ENCODE measurements around the gene MMP11. TPM values are rescaled to one million over a fixed set of nuclear protein-coding genes. Genes with fewer than 3 reads are reported as not detected.
A peak's percentile ranks its signal among the peaks of the same experiment; 100 is the strongest.

MMP11 gene
- total and polyA plus RNA-seq, 12 donors = 0.44 to 7.4 (median 4.3) TPM

DNA sequence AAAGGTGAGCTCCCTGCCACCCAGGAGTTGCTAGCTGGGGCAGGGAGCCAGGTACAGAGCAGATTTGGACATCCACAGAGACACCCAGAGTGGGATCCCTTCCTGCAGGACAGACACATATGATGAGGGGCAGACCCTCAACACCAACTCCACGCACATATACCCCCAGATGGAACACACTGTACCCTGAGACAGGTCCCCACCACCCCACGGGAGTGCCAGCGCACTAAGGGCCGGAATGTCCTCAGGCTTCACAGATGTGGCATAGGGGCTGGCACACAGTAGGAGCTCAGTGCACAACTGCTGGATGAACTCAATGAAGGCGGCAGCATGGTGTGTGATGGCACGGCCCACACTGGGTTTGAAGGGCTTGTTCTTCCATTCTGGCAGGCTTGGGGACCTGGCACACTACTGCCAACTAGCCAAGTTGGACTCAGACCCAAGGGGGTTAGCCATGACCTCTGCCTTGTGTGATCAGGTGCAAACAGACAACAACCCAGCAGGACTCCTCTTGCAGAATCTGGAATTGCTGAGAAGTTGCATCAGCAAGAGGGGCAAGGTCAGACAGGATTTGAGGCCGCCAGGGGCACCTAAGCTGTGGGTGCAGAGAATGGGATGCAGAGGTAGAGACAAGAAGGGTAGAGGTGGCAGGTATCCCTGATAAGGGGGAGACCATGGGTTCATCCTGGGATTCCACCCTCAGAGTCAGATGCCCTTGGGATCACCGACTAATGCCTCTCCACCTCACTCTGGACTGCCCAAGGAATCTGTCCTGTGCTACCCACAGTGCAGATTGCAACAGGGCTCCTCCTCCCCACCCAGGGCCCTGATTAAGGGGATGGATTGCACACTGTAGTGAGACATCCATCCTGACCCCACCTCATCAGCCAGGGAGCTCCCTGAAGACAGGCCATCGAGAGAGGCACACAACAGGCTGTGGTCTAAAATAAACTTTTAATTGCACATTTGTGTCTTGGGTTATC lies 7.5 kb upstream of the MMP11 start:
- TF ChIP-seq CTCF (IDR thresholded peaks at IDR 0.05) (no peak), POLR2A (IDR thresholded peaks at IDR 0.05) (no peak)
- DNase-seq = peak in 2 of 7 donors; percentile 36 to 52
- no peak overlapping the region for H3K4me3 ChIP-seq
- no peaks in the 10 kb centered on the region for H3K36me3 ChIP-seq (replicated peaks in 1 of 2)
- WGBS, 4 donors = 75 to 87% (median 82%) methylated on average over 7 to 9 of the region's 9 CpGs
- H3K9me3 ChIP-seq (replicated peaks in 1 of 3) = no peaks in the 10 kb centered on the region
- H3K4me1 ChIP-seq (replicated peaks in 1 of 2) = peaks cover 0 to 33% of the 10 kb centered on the region in 2 donors
- no peaks in the 10 kb centered on the region for H3K27me3 ChIP-seq
- H3K27ac ChIP-seq = peak overlapping the region in 1 of 5 donors; percentile 13
- intact Hi-C loops (cut with DNase I) = loop anchor here (5.0 to 10.0 kb wide), 2 partner anchors 82 to 140 kb away; no protein-coding TSS in a partner anchor

GRCh38 chr22:23767303-23767672 lies 5.4 kb upstream of the MMP11 start:
- Histone ChIP-seq H3K4me3 (peak overlapping the region in 3 of 4 donors; percentile 60 to 88 (median 61)), H3K36me3 (replicated peaks in 1 of 2) (no peaks in the 10 kb centered on the region), H3K4me1 (replicated peaks in 1 of 2) (peaks cover 0 to 36% of the 10 kb centered on the region in 2 donors), H3K9me3 (replicated peaks in 1 of 3) (no peaks in the 10 kb centered on the region), H3K27me3 (no peaks in the 10 kb centered on the region), H3K27ac (peak overlapping the region in 4 of 5 donors; percentile 30 to 88 (median 81))
- TF ChIP-seq CTCF (IDR thresholded peaks at IDR 0.05) (no peak), POLR2A (IDR thresholded peaks at IDR 0.05) (no peak)
- no peak for DNase-seq
- intact Hi-C loops (cut with DNase I) = loop anchor here (5.0 to 10.0 kb wide), 2 partner anchors 80 to 142 kb away; no protein-coding TSS in a partner anchor
- WGBS, 4 donors = 0 to 6% (median 5%) methylated on average over 3 to 27 of the region's 27 CpGs

DNA sequence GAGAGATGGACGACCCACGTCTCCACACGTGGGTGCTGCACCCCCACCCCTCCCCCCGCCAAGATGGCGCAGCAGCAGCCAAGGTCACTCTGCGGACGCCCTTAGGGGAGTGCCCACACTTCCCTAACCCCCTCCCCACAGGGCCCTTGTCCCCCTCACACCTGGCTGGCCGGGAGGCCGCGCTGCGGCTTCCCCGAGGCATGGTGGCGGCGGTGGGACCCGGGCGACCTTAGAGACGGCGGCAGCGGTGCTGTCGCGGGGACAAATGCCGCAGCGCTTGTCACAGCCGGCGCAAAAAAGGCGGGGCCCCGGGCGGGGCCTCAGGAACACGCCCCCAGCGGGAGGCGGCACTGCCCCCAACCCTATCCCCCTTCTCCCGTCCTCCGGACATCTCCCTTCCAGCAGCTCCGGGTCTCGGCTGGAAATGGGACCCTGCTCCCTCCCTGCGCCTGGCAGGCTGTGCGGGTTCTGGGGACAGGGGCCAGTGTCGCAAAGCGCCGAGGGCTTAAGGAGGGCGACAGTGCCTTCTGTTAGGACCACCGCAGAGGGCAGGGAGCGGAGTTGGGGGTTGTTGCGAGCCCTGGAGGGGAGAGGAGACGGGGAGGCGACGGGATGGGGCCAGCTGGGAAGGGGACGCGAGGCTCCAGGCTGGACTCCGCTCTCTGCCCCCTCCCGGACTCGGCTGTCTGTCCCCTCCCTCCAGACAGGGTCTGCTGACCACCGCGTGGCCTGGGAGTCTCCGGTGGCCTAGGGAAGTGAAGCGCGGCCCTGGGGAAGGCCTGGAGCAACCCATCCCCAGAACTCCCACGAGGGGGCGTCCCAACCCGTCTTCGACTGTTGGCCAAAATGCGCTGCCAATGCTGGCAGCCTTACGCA lies 4.7 kb upstream of the MMP11 start, which contains the start of gene CHCHD10:
Gene CHCHD10 (minus strand): TSS at position 300 of the 876 bp plus-strand sequence. CDS start 98 bp downstream, at position 202.
- 0 to 1% (median 1%) methylated on average over 7 to 63 of the region's 63 CpGs for WGBS, 4 donors
- TF ChIP-seq CTCF (IDR thresholded peaks at IDR 0.05) = peak; percentile 59 to 84 (median 75)
- TF ChIP-seq POLR2A (IDR thresholded peaks at IDR 0.05) = peak; percentile 72 to 80
- intact Hi-C loops (cut with DNase I) = loop anchor here (5.0 to 10.0 kb wide), 2 partner anchors 79 to 143 kb away; no protein-coding TSS in a partner anchor
- H3K27ac ChIP-seq = peak within 1 kb of the TSS; percentile 13 to 88 (median 74)
- H3K4me3 ChIP-seq = peak within 1 kb of the TSS; percentile 47 to 88 (median 60)
- no peaks in the 10 kb centered on the region for H3K36me3 ChIP-seq (replicated peaks in 1 of 2)
- no peaks in the 10 kb centered on the region for H3K27me3 ChIP-seq
- H3K9me3 ChIP-seq (replicated peaks in 1 of 3) = no peaks in the 10 kb centered on the region
- peak; percentile 86 to 92 (median 89) for DNase-seq
- peaks cover 0 to 34% of the 10 kb centered on the region in 2 donors for H3K4me1 ChIP-seq (replicated peaks in 1 of 2)
